HCEC 1CT (cell line): ENCODE results near the gene CHRNB4.

Source experiments
- DNase-seq: peaks from one replicate; pipeline ENCODE4 v3.0.0-alpha.2; 2017

CHRNB4 gene

DNA sequence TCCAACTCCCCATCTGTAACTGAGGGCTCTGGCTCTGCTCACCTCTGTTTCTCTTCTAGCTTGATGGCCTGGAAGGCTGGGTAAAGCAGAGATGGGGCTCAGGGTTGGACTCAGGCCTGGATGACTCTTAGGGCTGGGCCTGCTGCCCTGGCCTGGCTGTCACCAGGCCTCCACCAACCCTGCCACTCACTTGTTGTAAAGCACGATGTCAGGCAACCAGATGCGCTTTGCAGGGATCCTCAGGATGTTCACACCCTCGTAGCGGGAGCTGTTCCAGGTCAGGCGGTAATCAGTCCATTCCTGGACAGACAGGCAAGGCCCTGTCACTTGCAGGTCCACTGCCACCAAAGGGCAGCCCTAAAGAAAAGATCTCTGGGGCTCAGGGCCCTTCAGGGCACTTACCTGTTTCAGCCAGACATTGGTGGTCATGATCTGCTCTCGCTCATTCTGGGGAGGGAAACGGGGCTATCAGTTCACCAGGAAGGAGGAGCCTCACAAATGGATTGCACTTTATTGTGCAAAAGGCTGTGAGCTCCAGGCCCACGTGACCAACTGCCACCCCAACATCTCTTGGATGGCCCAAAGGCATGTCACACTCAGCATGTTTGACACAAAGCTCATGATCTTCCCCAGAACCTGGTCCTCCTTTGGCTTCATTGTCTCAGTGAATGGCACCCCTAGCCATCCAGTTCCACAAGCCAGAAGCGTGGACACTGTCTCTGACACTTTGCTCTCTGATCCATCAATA lies 9.9 kb downstream of the CHRNB4 start:
- no peak for DNase-seq

GRCh38 chr15:78629716-78630065 lies 11.3 kb downstream of the CHRNB4 start:
- no peak for DNase-seq

GRCh38 chr15:78629031-78629715 lies 11.8 kb downstream of the CHRNB4 start:
- no peak for DNase-seq

GRCh38 chr15:78628227-78628626 lies 12.8 kb downstream of the CHRNB4 start:
- no peak for DNase-seq

DNA sequence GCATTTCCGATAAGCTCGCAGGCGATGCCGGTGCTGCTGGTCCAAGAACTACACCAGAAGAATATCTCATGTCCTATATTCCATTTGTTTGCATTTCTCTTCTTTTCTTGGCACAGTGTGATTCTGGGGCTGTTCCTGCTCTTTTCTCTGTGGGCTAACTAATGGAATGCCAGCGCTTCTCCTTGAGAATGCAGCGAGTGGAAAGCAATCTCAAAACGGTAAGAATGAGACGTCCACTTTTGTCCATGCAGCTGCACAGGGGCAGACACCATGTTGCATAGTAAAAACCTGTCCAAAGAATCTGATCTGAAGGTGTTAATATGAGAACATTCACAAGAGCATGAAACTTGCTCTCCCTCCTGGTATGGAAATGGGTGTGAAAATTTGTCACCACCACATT lies 13.7 kb downstream of the CHRNB4 start:
- no peak for DNase-seq

DNA sequence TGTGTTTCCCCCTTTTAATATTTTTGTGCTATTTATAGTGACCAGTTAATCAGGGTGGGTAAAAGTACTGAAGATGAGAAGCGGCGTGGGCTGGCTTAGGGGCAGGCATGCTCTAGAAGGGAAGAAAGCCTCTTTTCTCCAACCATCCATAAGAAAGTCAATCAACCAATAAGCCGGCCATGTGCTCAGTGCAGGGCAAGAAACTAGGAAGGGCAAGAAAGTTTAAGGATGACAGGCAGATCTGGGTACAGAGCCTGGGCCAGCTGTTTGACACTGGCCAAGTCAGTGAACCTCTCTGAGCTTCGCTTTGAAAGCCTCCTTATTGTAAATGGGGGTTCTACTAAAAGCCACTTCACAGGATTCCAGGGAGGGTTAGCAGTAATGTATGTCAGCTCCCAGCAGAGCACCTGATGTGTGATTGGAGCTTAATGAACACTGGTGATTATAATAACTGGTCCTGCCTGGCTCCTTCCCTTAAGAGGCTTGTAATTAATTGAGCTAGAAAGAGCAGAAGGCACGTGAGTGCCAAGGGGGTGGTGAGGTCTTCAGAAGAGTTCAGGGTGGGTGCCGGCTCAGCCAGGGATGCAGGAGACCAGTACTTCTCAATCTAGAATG lies 14.5 kb downstream of the CHRNB4 start:
- no peak for DNase-seq

- no peak for DNase-seq
Measured at GRCh38 chr15:78625606-78626280, 15.3 kb downstream of the CHRNB4 start.

GRCh38 chr15:78624651-78625590 lies 16.1 kb downstream of the CHRNB4 start:
- no peak for DNase-seq

GRCh38 chr15:78623786-78624497 lies 17.1 kb downstream of the CHRNB4 start:
- no peak for DNase-seq

DNA sequence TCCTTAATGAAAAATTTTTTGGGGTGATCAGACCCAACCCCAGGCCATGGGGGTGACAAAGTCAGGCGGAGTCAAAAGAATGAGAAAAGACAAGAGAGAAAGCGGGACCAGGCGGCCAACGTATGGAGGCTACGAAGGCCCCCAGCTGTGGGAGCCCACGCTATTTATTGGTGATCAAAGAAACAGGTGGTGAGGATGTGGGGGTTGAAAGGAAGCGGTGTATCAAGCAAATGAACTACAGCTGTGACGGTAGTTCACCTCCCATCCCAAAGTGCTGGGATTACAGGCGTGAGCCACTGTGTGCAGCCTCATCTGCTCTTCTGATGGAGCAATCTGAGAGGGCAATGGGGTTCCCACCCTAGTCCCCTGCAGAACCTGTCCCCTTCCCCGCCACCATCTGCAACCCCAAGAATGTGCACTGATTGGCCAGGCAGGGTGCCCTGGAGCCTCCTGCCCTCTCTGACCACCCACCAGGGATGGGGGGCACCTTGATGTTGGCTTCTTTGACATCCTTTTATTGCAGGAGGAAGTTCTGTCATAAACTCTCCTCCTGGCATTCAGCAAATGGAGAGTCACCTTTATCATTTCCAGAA lies 19.1 kb downstream of the CHRNB4 start:
- DNase-seq: no peak

- no peak for DNase-seq
Measured at GRCh38 chr15:78620527-78621421, 20.2 kb downstream of the CHRNB4 start, which contains the start of gene CHRNA3. CHRNA3 (minus strand) TSS chr15:78620996; CDS start chr15:78620794, 202 bp downstream.

- DNase-seq: no peak
Measured at GRCh38 chr15:78620021-78620526, 20.9 kb downstream of the CHRNB4 start.

DNA sequence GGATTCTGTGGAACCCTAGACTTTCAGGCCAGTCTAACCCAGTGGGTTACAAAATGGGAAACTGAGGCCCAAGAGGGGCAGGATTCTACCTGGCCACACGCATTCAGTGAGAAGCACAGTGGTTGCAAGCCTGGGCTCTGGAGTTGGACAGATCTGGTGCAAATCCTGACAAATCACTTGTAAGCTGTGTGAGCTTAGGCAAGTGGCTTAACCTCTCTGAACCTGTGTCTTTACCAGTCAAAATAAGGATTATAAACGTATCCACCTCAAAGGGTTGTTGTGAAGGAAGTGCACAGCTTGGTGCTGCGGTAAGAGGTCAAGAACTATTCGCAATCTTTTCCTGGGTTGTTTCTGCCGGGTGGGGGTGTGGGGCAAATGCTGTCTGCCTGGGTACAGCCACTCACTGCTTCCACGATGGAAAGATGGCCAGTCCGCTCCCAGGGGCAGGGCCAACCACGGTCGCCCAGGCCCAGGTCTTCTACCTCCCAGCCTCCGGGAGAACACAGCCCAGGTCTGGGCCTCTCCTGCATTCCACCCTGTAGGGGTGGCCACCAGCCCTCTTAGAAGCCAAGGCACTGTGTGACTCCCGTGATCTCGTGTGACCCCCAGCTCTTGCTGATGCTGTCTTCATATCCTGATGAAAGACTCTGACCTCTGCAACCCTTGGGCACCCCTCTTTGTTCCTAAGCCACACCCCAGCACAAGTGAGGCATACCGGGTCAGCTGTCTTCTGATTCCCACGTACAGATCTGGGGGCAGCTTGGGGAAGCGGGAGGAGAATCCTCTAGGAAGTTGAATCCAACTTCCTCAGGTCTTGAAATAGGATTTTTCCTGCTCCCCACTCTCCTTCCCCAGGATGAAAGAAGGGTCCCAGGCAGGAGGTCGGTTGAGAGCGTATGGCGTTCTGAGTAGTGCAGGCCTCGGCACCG lies 21.7 kb downstream of the CHRNB4 start:
- DNase-seq: no peak

- DNase-seq: peak; percentile 87
Measured at GRCh38 chr15:78618490-78618934, 22.5 kb downstream of the CHRNB4 start.

GRCh38 chr15:78618064-78618463 lies 22.9 kb downstream of the CHRNB4 start:
- DNase-seq: no peak

DNA sequence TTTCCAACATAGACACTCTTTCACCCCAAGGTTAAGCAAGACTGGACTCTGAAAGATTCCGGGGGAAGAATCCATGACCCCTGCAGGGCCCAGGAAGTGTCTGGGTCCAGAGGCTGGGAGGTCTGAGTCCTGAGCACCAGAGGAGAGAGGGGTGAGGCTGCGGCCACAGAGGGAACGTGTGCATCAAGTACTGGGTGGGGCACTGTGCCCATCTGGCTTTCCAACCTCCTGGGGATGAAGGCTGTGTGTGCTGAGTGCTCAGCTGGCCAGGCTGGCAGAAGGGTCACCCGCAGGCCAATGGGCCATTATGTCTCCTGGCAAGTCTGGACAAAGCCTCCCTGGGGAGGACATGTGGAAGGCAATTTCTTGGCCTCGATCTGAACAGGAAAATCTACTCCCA lies 23.5 kb downstream of the CHRNB4 start:
- no peak for DNase-seq

DNA sequence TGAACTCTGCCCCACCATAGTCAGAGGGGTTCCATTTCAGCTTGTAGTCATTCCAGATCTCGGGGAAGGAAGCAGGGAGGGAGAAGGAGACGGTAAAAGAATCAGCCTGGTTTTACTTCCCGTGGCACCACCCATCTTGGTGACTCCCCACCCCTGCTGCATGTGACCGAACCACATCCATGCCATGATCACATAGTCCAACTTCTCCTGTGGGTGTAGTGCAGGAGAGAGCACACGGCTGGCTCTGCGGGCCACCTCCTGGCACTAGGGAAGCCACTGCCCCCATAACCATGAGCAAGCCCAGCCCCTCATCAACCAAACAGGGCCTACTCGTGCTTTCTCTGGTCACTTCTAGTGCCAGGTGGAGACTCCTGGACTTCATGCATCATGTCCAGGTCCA lies 23.9 kb downstream of the CHRNB4 start:
- DNase-seq: no peak

- no peak for DNase-seq
Measured at GRCh38 chr15:78616506-78616905, 24.5 kb downstream of the CHRNB4 start.

- no peak for DNase-seq
Measured at GRCh38 chr15:78615151-78615589, 25.8 kb downstream of the CHRNB4 start.
